ENCODE data around the gene ULK3. TPM values are rescaled to one million over a fixed set of nuclear protein-coding genes. Genes with fewer than 3 reads are reported as not detected.

ULK3 gene
- total RNA-seq, 6 experiments from 2014 or later = 12.5 to 18.9 (median 16.1) TPM

DNA sequence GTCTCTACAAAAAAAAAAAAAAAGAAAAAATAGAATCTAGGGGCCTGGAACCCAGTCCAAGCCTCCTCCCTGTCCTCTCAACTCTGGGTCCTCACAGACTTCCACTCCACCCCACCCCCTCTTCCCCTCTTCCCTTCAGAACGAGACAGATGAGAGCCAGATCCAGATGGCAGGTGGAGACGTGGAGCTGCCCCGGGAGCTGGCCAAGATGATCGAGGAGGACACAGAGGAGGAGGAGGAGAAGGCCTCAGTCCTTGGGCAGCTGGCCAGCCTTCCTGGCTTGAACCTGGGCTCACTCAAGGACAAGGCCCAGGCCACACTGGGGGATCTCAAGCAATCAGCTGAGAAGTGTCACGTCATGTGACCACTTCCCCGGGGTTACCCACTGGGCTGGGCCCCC lies 13.0 kb downstream of the ULK3 start:
- peaks cover 25% of the 10 kb centered on the region for H3K27me3 Mint-ChIP-seq (ENCODE audit: insufficient read depth)
- no peak overlapping the region for H3K4me3 Mint-ChIP-seq
- no peaks in the 10 kb centered on the region for H3K36me3 Mint-ChIP-seq (ENCODE audit: low read depth)
- H3K4me1 Mint-ChIP-seq (ENCODE audit: low read depth) = peaks cover 12% of the 10 kb centered on the region
- H3K9me3 Mint-ChIP-seq = no peaks in the 10 kb centered on the region
- no peak overlapping the region for H3K27ac Mint-ChIP-seq
- DNase-seq = no peak
- TF ChIP-seq, protein P1, sequence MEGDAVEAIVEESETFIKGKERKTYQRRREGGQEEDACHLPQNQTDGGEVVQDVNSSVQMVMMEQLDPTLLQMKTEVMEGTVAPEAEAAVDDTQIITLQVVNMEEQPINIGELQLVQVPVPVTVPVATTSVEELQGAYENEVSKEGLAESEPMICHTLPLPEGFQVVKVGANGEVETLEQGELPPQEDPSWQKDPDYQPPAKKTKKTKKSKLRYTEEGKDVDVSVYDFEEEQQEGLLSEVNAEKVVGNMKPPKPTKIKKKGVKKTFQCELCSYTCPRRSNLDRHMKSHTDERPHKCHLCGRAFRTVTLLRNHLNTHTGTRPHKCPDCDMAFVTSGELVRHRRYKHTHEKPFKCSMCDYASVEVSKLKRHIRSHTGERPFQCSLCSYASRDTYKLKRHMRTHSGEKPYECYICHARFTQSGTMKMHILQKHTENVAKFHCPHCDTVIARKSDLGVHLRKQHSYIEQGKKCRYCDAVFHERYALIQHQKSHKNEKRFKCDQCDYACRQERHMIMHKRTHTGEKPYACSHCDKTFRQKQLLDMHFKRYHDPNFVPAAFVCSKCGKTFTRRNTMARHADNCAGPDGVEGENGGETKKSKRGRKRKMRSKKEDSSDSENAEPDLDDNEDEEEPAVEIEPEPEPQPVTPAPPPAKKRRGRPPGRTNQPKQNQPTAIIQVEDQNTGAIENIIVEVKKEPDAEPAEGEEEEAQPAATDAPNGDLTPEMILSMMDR (IDR thresholded peaks at IDR 0.05) = no peak

DNA sequence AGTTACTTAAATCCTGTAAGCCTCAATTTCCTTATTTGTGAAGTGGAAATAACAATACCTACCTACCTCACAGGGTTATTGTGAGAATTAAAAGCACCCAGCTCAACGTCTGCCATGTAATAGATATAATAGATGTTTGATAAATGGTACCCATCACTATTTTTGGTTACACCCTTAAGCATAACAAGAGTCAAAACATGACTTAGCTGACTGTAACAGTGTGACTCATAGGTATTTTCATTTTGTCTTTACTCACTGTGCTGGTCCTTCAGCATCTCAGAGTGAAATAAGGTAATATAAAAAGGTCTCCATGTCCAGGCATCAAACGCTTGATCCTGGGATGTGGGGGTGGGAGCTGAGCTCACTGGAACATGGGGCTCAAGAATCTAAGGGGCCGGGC lies 13.5 kb downstream of the ULK3 start:
- DNase-seq = no peak
- no peak overlapping the region for H3K4me3 Mint-ChIP-seq
- H3K36me3 Mint-ChIP-seq (ENCODE audit: low read depth) = no peaks in the 10 kb centered on the region
- peaks cover 30% of the 10 kb centered on the region for H3K27me3 Mint-ChIP-seq (ENCODE audit: insufficient read depth)
- no peaks in the 10 kb centered on the region for H3K9me3 Mint-ChIP-seq
- peaks cover 10% of the 10 kb centered on the region for H3K4me1 Mint-ChIP-seq (ENCODE audit: low read depth)
- H3K27ac Mint-ChIP-seq = no peak overlapping the region
- TF ChIP-seq, protein P1 (IDR thresholded peaks at IDR 0.05) = no peak

DNA sequence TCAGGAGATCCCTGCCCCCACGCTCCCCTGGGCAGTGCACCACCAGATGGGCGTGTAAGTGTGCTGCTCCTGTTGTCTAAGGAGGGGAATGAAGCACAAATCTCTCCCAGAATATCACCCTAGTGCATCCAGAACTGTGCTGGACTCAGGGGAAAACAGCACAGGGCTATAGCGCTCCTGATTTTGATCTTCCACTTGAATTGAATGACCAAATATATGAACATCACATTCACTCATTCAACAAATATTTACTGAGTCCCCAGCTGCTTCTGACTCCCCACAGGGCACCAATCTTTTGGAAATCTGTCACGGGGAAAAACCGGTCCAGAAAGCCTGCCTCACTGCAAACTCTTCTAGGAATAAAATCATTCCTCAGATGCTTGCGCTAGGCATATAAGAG lies 14.1 kb downstream of the ULK3 start:
- DNase-seq = no peak
- no peak overlapping the region for H3K27ac Mint-ChIP-seq
- H3K27me3 Mint-ChIP-seq (ENCODE audit: insufficient read depth) = peaks cover 31% of the 10 kb centered on the region
- no peaks in the 10 kb centered on the region for H3K9me3 Mint-ChIP-seq
- no peak overlapping the region for H3K4me3 Mint-ChIP-seq
- no peaks in the 10 kb centered on the region for H3K36me3 Mint-ChIP-seq (ENCODE audit: low read depth)
- TF ChIP-seq, protein P1 (IDR thresholded peaks at IDR 0.05) = no peak
- peaks cover 10% of the 10 kb centered on the region for H3K4me1 Mint-ChIP-seq (ENCODE audit: low read depth)

DNA sequence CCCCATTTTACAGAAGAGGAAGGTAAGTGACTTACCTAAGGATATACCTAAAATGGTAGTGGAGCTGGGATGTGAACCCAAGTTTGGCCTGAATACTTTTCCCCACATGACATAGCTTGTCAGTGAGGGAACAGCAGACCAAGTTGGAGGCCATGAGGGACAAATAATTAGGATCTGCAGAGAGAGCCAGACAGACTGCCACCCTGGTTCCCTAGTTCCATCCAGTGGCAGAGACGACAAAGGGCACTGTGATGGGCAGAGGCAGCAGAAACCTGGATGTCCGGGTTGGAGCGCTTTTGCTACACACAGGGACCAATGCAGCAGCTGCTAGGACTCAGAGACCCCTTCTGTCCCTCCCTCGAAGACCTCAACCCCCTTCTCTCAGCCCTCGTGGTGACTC lies 15.3 kb downstream of the ULK3 start:
- TF ChIP-seq, protein P1 (IDR thresholded peaks at IDR 0.05) = no peak
- Mint-ChIP-seq H3K27ac (no peak overlapping the region), H3K36me3 (ENCODE audit: low read depth) (no peaks in the 10 kb centered on the region), H3K4me1 (ENCODE audit: low read depth) (peaks cover 10% of the 10 kb centered on the region), H3K27me3 (ENCODE audit: insufficient read depth) (peaks cover 30% of the 10 kb centered on the region), H3K4me3 (no peak overlapping the region), H3K9me3 (no peaks in the 10 kb centered on the region)
- DNase-seq = no peak

DNA sequence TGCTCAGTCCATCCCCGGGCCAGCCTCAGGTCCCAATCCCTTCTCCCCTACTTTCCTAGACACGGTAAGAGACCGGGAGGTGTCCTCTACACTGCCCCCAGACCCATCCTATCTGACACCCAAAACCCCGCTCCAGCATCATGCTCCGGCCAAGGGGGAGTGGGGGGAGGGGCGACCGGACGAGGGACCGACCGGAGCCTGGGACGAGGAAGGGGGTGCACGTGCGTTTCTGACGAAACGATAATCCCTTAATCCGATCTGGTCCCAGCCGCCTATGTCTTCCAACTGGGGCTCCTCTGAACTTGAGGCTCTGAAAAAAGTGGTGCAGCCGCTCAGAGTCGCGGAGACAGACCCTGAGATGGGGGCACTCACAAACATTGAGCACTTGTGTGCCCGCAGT lies 16.0 kb downstream of the ULK3 start:
- Mint-ChIP-seq H3K36me3 (ENCODE audit: low read depth) (no peaks in the 10 kb centered on the region), H3K4me3 (no peak overlapping the region), H3K9me3 (no peaks in the 10 kb centered on the region), H3K4me1 (ENCODE audit: low read depth) (peaks cover 10% of the 10 kb centered on the region), H3K27ac (no peak overlapping the region), H3K27me3 (ENCODE audit: insufficient read depth) (peaks cover 34% of the 10 kb centered on the region)
- TF ChIP-seq, protein P1 (IDR thresholded peaks at IDR 0.05) = no peak
- DNase-seq = no peak

DNA sequence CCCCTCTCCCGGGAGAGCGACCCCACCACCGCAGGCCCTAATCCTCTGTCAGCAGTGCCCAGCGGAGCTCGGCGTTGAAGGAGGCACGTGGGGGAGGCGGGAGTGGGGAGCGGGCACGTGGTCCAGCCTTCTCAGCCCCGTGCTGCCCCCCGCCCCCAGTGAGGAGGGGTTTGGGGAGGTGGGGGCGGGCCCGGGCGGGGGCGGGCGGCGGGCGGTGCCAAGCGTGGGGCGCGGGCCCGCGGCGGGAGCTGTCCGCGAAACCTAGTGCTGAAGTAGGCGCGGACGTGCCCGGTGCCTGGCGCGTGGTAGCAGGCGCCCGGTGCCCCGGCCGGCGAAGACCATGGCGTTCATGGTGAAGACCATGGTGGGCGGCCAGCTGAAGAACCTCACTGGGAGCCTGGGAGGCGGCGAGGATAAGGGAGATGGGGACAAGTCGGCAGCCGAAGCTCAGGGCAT lies 16.6 kb downstream of the ULK3 start, which contains the start of gene CPLX3:
TSS of gene CPLX3 (plus strand) at position 264 of the 456 bp plus-strand sequence. CDS start at position 341, 77 bp downstream.
- H3K4me3 Mint-ChIP-seq = no peak within 1 kb of the TSS
- TF ChIP-seq, protein P1 (IDR thresholded peaks at IDR 0.05) = no peak
- H3K9me3 Mint-ChIP-seq = no peaks in the 10 kb centered on the region
- DNase-seq = no peak
- peaks cover 34% of the 10 kb centered on the region for H3K27me3 Mint-ChIP-seq (ENCODE audit: insufficient read depth)
- peaks cover 10% of the 10 kb centered on the region for H3K4me1 Mint-ChIP-seq (ENCODE audit: low read depth)
- H3K27ac Mint-ChIP-seq = no peak within 1 kb of the TSS
- no peaks in the 10 kb centered on the region for H3K36me3 Mint-ChIP-seq (ENCODE audit: low read depth)

Data from HFFc6 (cell line).